ENCODE results near the gene KLF7.

The KLF7 gene

DNA sequence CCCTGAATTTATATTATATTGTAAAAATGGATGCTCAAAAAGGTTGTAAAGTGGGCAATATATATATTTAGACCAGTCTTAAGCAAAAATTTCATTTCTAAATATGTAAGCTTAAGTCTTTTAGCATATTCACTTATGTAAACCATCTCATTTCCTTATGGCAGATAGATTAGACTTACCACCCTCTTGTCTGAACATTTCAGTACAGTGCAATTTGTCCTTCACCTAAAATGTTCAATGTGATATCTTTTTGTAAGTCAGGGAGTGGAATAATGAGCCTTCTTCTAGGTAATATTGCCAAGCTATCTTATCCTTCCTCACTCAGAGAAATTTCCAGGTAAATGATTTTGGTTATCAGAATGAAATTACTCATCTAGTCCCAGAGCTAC is 92.3 kb downstream of the KLF7 start:
- DNase-seq, result no peak
- Histone ChIP-seq H3K9ac (ENCODE audit: low read length) (no peak overlapping the region), H3K27ac (ENCODE audit: low read length) (no peak overlapping the region)

DNA sequence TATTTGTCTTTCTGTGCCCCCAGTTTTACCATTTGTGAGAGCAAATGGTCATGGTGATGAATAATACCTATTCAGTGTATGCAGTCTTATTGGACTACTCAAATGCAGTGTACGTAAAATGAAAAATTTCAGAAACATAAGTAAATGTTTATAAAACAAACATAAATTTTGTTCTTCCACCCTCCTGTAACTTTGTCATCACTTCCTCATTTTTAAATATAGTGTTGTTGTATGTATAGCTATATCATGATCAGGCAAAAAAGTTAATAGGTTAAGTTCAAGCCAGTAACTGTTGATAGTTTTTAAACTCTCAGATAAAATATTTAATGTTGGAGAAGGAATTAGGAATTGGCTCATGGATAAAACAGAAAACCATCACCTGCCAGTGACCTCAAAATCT is 93.2 kb downstream of the KLF7 start:
- Histone ChIP-seq H3K4me1 (ENCODE audit: low read length) (no peaks in the 10 kb centered on the region), H3F3A (ENCODE audit: insufficient read depth, low read length) (no peaks in the 10 kb centered on the region; the same call in 1 of the 2 replicates), H3K4me3 (ENCODE audit: low read length) (no peak overlapping the region), H3K27me3 (replicated peaks; ENCODE audit: insufficient read depth, low read length) (no peaks in the 10 kb centered on the region), H3K9me2 (replicated peaks; ENCODE audit: insufficient read depth, low read length) (no peaks in the 10 kb centered on the region), H3K79me2 (ENCODE audit: low read length) (no peaks in the 10 kb centered on the region), H3K27ac (ENCODE audit: low read length) (no peak overlapping the region), H4K20me1 (ENCODE audit: insufficient read depth, low read length) (no peaks in the 10 kb centered on the region), H2AFZ (ENCODE audit: low read length) (no peak overlapping the region), H3K9ac (ENCODE audit: low read length) (no peak overlapping the region), H3K9me3 (replicated peaks; ENCODE audit: insufficient read depth, low read length) (no peaks in the 10 kb centered on the region), H3K36me3 (replicated peaks; ENCODE audit: insufficient read depth, low read length) (no peaks in the 10 kb centered on the region), H3K4me2 (ENCODE audit: low read depth, low read length) (no peak overlapping the region)
- no peak for TF ChIP-seq EZH2 (optimal IDR thresholded peaks at IDR 0.05; ENCODE audit: low read depth, low read length)
- TF ChIP-seq, protein P1, sequence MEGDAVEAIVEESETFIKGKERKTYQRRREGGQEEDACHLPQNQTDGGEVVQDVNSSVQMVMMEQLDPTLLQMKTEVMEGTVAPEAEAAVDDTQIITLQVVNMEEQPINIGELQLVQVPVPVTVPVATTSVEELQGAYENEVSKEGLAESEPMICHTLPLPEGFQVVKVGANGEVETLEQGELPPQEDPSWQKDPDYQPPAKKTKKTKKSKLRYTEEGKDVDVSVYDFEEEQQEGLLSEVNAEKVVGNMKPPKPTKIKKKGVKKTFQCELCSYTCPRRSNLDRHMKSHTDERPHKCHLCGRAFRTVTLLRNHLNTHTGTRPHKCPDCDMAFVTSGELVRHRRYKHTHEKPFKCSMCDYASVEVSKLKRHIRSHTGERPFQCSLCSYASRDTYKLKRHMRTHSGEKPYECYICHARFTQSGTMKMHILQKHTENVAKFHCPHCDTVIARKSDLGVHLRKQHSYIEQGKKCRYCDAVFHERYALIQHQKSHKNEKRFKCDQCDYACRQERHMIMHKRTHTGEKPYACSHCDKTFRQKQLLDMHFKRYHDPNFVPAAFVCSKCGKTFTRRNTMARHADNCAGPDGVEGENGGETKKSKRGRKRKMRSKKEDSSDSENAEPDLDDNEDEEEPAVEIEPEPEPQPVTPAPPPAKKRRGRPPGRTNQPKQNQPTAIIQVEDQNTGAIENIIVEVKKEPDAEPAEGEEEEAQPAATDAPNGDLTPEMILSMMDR (IDR thresholded peaks at IDR 0.05; ENCODE audit: low read length), result no peak
- no peak for TF ChIP-seq EZH2phosphoT487 (IDR thresholded peaks at IDR 0.05; ENCODE audit: low read length)
- DNase-seq, result no peak

More for the DNA sequence above, 92.3 kb downstream of the KLF7 start:
- no peaks in the 10 kb centered on the region for H3K79me2 ChIP-seq (ENCODE audit: low read length)
- no peak overlapping the region for H3K4me2 ChIP-seq (ENCODE audit: low read depth, low read length)
- H3K4me3 ChIP-seq (ENCODE audit: low read length), result no peak overlapping the region
- H2AFZ ChIP-seq (ENCODE audit: low read length), result no peak overlapping the region
- TF ChIP-seq EZH2 (optimal IDR thresholded peaks at IDR 0.05; ENCODE audit: low read depth, low read length), result no peak
- TF ChIP-seq, protein P1 (IDR thresholded peaks at IDR 0.05; ENCODE audit: low read length), result no peak
- no peak for TF ChIP-seq EZH2phosphoT487 (IDR thresholded peaks at IDR 0.05; ENCODE audit: low read length)
- no peaks in the 10 kb centered on the region for H3K36me3 ChIP-seq (replicated peaks; ENCODE audit: insufficient read depth, low read length)
- H3F3A ChIP-seq (ENCODE audit: insufficient read depth, low read length), result no peaks in the 10 kb centered on the region; the same call in 1 of the 2 replicates
- no peaks in the 10 kb centered on the region for H3K9me3 ChIP-seq (replicated peaks; ENCODE audit: insufficient read depth, low read length)
- H4K20me1 ChIP-seq (ENCODE audit: insufficient read depth, low read length), result no peaks in the 10 kb centered on the region
- no peaks in the 10 kb centered on the region for H3K27me3 ChIP-seq (replicated peaks; ENCODE audit: insufficient read depth, low read length)
- H3K9me2 ChIP-seq (replicated peaks; ENCODE audit: insufficient read depth, low read length), result no peaks in the 10 kb centered on the region
- no peaks in the 10 kb centered on the region for H3K4me1 ChIP-seq (ENCODE audit: low read length)

DNA sequence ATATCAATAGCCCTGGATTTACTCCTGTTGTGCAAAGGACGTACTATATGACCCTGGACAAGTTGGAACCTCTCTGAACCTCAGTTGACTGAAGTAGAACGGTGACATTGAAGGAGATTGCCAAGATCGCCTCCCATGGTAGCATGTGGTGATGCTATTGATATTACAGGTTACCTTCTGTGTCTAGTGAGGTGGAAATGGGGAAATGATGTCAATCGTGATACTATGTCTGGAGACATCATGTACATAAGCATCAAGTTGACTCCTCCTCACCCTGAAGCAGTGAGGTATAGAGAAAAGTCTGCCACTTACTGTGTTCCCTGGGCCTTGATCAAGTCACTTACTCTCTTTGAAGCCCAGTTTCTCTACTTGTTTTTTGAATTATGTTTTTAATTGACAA is 93.9 kb downstream of the KLF7 start:
- no peaks in the 10 kb centered on the region for H3K36me3 ChIP-seq (replicated peaks; ENCODE audit: insufficient read depth, low read length)
- no peaks in the 10 kb centered on the region; the same call in 1 of the 2 replicates for H3F3A ChIP-seq (ENCODE audit: insufficient read depth, low read length)
- no peaks in the 10 kb centered on the region for H3K9me2 ChIP-seq (replicated peaks; ENCODE audit: insufficient read depth, low read length)
- H3K27me3 ChIP-seq (replicated peaks; ENCODE audit: insufficient read depth, low read length), result no peaks in the 10 kb centered on the region
- no peak overlapping the region for H3K9ac ChIP-seq (ENCODE audit: low read length)
- H3K4me1 ChIP-seq (ENCODE audit: low read length), result no peaks in the 10 kb centered on the region
- no peak overlapping the region for H2AFZ ChIP-seq (ENCODE audit: low read length)
- no peak overlapping the region for H3K4me3 ChIP-seq (ENCODE audit: low read length)
- no peaks in the 10 kb centered on the region for H3K79me2 ChIP-seq (ENCODE audit: low read length)
- no peak overlapping the region for H3K4me2 ChIP-seq (ENCODE audit: low read depth, low read length)
- no peak for DNase-seq
- no peaks in the 10 kb centered on the region for H3K9me3 ChIP-seq (replicated peaks; ENCODE audit: insufficient read depth, low read length)
- no peak overlapping the region for H3K27ac ChIP-seq (ENCODE audit: low read length)
- H4K20me1 ChIP-seq (ENCODE audit: insufficient read depth, low read length), result no peaks in the 10 kb centered on the region
- TF ChIP-seq EZH2 (optimal IDR thresholded peaks at IDR 0.05; ENCODE audit: low read depth, low read length) (no peak), EZH2phosphoT487 (IDR thresholded peaks at IDR 0.05; ENCODE audit: low read length) (no peak)
- TF ChIP-seq, protein P1 (IDR thresholded peaks at IDR 0.05; ENCODE audit: low read length), result no peak

Measured in MM.1S (cell line).